Lower leg skin (tissue), 3 donors: Measurements from ENCODE around the gene SMC1B.

Experiments used
- POLR2A ChIP-seq, 2 donors: fragments of 450-650 bp; IDR thresholded peaks; one replicate each; pipeline ENCODE4 v1.6.1; 2016 to 2017; ENCODE audit warnings: antibody characterized with exemption in 2 of 2, mild to moderate bottlenecking in 1 of 2, moderate library complexity in 1 of 2
- TF ChIP-seq, protein P1 (sequence below), 3 donors: fragments of 450-650 bp; IDR thresholded peaks; one replicate each; pipeline ENCODE4 v1.5.1; 2016; ENCODE audit warnings: antibody characterized with exemption in 3 of 3, mild to moderate bottlenecking in 3 of 3, moderate library complexity in 2 of 3

DNA sequence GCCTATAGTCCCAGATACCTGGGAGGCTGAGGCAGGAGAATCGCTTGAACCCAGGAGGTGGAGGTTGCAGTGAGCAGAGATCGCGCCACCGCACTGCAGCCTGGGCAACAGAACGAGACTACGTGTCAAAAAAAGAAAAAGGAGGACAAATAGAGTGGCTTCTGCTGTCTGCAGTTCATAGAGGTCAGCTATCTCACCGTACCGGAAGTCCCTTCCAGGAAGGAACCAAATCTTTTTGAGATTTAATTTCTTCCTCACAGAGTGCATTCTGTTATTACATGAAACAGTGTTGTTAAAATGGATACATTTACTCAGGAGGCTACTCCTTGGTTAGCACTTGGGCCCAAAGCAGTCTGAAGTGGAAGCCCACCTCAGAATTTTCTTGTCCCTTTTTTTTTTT lies 70.3 kb downstream of the SMC1B start:
- no peak for TF ChIP-seq POLR2A (IDR thresholded peaks at IDR 0.05)
- TF ChIP-seq, protein P1, sequence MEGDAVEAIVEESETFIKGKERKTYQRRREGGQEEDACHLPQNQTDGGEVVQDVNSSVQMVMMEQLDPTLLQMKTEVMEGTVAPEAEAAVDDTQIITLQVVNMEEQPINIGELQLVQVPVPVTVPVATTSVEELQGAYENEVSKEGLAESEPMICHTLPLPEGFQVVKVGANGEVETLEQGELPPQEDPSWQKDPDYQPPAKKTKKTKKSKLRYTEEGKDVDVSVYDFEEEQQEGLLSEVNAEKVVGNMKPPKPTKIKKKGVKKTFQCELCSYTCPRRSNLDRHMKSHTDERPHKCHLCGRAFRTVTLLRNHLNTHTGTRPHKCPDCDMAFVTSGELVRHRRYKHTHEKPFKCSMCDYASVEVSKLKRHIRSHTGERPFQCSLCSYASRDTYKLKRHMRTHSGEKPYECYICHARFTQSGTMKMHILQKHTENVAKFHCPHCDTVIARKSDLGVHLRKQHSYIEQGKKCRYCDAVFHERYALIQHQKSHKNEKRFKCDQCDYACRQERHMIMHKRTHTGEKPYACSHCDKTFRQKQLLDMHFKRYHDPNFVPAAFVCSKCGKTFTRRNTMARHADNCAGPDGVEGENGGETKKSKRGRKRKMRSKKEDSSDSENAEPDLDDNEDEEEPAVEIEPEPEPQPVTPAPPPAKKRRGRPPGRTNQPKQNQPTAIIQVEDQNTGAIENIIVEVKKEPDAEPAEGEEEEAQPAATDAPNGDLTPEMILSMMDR (IDR thresholded peaks at IDR 0.05) = no peak
